Measurements from ENCODE around the gene TMEM63C. TPM values are rescaled to one million over a fixed set of nuclear protein-coding genes. Genes with fewer than 3 reads are reported as not detected.
"Not testable (repeated sequence)": the region's sequence is repeated elsewhere in the genome, so short reads cannot be mapped to it uniquely, and the experiment has no call there.

Gene TMEM63C
- polyA plus RNA-seq, 1 donor = 0.67 TPM

DNA sequence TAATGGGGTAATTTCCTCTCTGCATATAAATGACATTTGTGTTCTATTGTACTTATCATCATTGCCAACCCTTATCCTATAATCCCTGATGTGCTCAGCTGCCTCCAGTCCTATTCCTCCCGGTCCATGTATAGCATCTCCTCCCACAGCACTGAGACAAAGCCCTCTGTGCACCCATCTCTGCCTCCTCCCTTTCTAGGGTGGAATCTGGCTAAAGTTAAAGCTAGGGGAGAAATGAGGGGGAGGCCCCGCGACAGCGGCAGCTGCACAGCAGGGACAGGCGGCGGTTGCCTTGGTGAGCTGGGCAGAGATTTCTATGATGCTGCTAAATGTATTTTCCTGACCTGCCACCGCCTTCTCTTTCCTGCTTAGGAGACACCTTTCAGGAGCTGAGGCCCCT lies 27.2 kb upstream of the TMEM63C start:
- DNase-seq (ENCODE audit: low read depth) = no peak

GRCh38 chr14:77155083-77155482 lies 26.5 kb upstream of the TMEM63C start:
- DNase-seq (ENCODE audit: low read depth) = no peak

GRCh38 chr14:77157740-77158139 lies 23.9 kb upstream of the TMEM63C start:
- DNase-seq (ENCODE audit: low read depth) = no peak

DNA sequence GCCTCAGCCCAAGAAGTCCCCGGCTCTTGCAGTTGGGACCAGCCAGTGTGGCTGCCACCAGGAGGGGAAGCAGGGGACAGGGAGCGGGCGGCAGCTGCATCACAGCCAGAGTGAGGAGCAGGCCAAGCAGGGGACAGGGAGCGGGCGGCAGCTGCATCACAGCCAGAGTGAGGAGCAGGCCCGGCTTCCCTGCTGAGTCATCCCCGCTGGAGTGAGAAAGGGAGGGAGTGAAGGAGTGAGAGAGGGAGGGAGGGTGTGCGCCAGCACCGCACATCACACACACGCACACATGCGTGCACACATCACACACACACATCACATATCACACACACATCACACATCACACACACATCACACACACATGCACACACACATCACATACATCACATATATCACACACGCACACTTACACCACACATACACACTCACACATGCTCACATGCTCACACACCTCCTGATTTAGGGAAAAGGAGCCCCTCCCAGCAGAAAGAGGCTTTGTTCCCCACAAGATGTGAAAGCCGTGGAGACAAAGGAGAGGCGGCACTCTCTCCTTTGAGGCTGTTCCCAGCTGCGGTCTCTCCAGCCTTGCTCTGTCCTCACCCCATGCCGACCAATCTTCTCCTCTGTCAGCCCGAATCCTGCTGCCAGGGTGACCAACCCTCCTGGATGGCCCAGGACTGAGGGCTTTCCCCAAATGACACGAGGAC lies 23.3 kb upstream of the TMEM63C start:
- DNase-seq (ENCODE audit: low read depth) = no peak

DNA sequence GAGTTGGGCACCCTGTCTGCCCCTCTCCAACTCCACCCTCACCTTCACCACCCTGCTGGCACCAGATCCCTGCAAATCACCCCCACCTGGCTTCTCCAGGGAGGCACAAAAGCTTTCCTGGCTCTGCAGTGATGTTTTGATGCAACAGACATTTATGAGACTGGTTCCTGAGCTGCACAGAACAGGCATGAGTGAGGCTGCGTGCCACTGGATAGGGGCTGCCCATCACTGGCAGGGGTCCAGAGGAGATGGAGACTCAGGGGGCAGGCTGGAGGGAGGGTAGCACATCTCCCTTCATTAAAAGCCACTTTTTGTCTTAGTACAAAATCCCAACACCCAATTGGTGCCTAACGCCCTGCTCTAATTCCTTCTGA lies 22.7 kb upstream of the TMEM63C start:
- DNase-seq (ENCODE audit: low read depth) = no peak

- DNase-seq (ENCODE audit: low read depth) = no peak
Measured at GRCh38 chr14:77161011-77161410, 20.6 kb upstream of the TMEM63C start.

DNA sequence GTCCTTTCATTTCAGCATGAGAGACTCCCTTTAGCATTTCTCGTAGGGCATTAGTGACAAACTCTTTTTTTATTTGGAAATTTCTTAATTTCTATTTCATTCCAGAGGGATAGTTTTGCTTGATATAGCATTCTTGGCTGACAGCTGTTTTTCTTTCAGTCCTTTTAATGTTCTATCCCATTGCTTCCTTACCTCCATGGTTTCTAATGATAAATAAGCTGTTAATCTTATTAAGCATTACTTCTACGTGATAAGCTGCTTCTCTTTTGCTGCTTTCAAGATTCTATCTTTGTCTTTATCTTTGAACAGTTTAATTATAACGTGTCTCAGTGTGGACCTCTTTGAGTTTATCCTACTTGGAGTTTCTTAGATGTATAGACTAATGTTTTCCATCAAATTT lies 11.6 kb upstream of the TMEM63C start:
- DNase-seq (ENCODE audit: low read depth) = no peak

- no peak for DNase-seq (ENCODE audit: low read depth)
Measured at GRCh38 chr14:77172916-77173315, 8.7 kb upstream of the TMEM63C start.

DNA sequence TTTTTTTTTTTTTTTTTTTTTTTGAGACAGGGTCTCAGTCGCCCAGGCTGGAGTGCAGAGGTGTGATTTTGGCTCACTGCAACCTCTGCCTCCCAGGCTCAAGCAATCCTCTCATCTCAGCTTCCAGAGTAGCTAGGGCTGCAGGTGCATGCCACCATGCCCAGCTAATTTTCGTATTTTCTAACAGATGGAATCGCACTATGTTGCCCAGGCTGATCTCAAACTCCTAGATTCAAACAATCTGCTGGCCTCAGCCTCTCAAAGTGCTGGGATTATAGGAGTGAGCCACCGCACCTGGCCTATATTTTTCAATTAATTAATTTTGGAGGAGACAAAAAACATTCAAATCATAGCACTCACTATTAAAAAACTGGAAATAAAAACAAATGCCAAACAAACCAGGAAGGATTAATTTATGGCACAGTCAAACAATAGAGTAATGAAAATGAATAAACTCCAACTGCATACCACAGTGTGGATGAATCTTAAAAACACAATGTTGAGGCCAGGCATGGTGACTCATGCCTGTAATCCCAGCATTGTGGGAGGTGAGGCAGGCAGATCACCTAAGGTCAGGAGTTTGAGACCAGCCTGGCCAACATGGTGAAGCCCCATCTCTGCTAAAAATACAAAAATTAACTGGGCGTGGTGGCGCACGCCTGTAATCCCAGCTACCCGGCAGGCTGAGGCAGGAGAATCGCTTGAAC lies 7.5 kb upstream of the TMEM63C start:
- DNase-seq (ENCODE audit: low read depth) = not testable (repeated sequence)

DNA sequence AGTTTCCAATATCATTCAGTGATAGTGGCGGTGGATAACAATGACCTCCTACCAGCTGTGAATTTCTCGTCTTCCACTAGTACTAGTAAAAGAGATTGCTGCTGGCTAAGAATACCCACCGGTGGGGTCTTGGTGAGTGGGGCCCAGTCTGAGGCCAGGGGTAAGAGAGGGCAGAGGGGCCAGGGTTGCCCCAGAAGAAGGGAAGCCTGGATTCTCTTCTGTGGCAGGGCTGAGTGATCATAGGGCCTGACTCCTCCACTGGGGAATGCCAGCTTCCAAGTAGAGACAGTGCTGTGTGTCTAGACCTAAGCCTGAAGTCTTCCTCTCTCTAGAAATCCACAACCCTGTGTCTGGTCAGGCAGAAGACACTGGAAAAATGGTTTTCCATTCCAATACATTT lies 5.8 kb upstream of the TMEM63C start:
- DNase-seq (ENCODE audit: low read depth) = no peak

DNA sequence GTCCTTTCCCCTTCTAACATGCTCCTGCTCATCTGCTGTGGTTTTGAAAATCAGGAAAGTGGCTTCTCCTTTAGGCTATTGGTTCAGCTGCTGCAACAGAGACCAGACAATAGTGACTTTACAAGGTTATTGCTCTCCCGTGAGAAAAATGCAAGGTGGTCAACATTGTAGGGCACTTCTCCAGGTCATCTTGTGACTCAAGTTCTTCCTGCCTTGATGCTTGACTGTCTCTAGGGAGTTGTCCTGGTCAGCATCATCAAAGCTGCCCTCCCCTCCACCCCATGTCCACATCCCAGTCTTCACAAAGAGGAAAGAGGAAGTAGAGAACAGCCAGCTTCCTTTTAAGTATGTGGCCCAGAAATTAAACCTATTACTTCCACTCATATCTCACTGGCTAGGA lies 3.9 kb upstream of the TMEM63C start:
- no peak for DNase-seq (ENCODE audit: low read depth)

GRCh38 chr14:77178656-77179055 lies 2.9 kb upstream of the TMEM63C start:
- no peak for DNase-seq (ENCODE audit: low read depth)

- DNase-seq (ENCODE audit: low read depth) = no peak
Measured at GRCh38 chr14:77180726-77181602, 634 bp upstream of the TMEM63C start.

DNA sequence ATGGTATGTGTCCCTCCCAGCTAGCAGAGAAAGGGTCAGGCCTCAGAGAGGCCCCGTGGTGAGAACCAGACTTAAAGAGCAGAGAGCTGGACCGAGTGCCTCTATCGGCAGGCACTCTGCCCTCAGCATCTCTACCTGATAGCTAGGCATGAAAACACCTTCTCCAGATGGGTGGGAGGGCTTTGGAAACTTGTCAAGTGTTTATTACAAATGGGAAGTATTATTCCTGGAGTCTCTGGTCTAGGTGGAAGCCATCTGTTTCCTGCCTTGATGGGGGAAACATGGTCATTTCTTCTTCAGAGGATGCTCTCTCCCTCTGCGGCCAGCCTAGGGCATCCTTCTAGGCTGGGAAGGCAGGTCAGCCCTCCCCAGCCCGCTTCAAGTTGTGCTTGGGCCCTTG lies 2.3 kb downstream of the TMEM63C start:
- no peak for DNase-seq (ENCODE audit: low read depth)

DNA sequence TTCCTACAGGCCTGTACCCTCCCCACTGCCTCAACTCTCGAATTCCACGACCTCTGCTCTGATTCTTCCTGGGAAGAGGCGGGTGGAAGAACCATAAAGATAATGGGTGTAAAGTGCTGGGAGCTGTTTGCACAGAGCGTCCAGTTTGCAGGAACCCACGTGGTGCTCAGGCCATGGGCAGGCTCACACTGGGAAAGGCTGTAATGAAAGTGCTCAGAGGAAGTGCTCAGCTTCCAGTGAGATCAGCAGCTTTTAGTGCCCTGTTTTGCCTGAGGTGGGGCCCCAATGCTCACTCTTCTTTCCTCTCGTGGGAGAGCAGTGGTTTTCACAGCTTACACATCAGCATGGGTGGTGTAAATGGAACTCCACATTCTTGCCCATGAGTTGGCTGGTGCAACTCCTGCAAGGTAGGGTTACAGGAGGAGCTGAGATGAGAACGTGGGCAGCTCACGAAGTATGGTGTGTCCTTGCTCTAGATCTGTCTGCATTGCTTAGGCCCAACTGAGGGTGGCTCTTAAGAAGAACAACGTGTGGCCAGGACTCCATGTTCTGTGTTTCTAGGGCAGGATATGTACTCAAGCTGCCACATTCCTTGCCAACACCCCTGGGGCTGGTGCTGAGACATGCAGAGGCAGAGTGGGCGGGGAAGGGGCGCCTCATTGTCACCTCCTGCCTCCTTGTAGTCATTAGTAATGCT lies 2.9 kb downstream of the TMEM63C start:
- no peak for DNase-seq (ENCODE audit: low read depth)

DNA sequence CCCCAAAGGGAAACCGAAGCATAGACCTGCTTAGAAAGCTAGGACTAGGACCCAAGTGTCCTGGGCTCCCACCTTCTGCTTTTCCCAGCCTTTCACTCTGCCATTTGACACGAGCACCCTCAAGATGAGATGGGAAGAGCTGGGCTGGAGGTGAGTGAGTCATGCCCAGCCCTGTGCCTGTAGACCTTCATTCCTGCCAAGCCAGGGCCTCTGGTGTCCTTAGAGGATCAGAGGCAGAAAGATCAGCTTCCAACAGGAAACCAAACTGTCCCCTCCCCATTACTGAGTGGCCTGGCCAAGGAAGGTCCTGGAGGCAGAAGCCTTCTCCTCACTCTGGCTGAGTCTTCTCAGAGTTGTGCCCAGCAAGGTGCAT lies 3.5 kb downstream of the TMEM63C start:
- DNase-seq (ENCODE audit: low read depth) = no peak

GRCh38 chr14:77186911-77187648 lies 5.5 kb downstream of the TMEM63C start:
- no peak for DNase-seq (ENCODE audit: low read depth)

DNA sequence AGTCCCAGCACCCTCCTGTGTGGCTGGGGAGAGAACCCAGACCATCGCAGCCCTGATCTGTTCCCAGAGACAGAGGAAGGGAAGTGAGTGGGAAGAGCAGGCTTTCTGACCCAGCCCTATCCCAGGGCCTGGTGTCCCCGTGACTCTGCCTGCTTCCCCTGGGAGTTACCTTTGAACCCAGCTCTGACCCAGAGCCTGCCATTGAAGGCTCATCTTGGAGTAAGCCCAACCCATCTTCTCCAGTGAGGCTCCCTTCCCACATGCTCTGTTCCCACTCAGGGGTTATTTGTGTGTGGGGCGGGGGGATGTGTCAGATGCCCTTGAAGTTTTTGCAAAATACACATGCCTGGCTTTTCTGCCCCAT lies 6.0 kb downstream of the TMEM63C start:
- no peak for DNase-seq (ENCODE audit: low read depth)

- DNase-seq (ENCODE audit: low read depth) = no peak
Measured at GRCh38 chr14:77189479-77189878, 7.9 kb downstream of the TMEM63C start.

GRCh38 chr14:77190977-77191376 lies 9.4 kb downstream of the TMEM63C start:
- DNase-seq (ENCODE audit: low read depth) = no peak

- DNase-seq (ENCODE audit: low read depth) = no peak
Measured at GRCh38 chr14:77194706-77195105, 13.1 kb downstream of the TMEM63C start.

All from forelimb muscle (tissue), 1 donor.